Activated T-cell treated with anti-CD3 and anti-CD28 coated beads for 48 hours (primary cell): ENCODE data around the gene SHANK1.
"Not testable (repeated sequence)": the region's sequence is repeated elsewhere in the genome, so short reads cannot be mapped to it uniquely, and the experiment has no call there.

Experiments used
- DNase-seq: peaks from one replicate; pipeline ENCODE4 v3.0.0-alpha.2; 2020; ENCODE audit warnings: low read depth

Gene SHANK1

GRCh38 chr19:50719566-50719965 lies at the start of gene SHANK1:
SHANK1 (minus strand) TSS chr19:50719802; CDS start chr19:50716919, 2,883 bp downstream.
- DNase-seq = no peak

DNA sequence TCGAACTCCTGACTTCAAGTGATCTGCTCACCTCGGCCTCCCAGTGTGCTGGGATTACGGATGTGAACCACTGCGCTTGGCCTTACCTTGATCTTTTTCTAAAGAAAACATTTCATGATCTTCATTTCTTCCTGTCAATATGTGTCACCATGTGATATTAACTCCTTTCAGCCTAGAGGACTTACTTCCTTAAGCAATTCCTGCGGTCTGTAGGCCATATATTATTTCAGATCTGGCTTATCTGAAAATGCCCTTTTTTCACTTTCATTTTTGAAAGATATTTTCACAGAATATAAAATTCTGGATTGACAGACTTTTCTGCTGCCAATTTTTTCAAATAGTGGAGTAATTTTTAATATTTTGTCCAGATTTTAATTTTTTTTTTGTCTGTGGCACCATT lies 48.7 kb upstream of the SHANK1 start:
- no peak for DNase-seq

DNA sequence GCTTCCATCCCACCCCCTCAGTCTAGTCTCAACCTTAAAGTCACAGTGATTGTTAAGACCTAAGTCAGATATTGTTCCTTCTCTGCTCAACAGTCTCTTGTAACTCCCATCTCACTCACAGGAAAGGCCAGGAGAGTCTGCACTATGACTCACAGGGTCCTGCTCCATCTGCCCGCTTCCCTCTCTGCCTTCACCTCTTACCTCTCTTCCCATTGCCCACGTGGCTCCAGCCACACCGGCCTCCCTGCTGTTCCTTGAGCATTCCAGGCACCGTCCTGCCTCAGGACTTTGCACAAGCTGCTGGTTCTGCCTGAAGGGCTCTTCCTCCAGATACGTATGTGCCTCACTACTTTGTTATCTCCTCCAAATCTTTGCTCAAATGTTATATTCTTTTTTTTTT lies 47.7 kb upstream of the SHANK1 start:
- DNase-seq = not testable (repeated sequence)

DNA sequence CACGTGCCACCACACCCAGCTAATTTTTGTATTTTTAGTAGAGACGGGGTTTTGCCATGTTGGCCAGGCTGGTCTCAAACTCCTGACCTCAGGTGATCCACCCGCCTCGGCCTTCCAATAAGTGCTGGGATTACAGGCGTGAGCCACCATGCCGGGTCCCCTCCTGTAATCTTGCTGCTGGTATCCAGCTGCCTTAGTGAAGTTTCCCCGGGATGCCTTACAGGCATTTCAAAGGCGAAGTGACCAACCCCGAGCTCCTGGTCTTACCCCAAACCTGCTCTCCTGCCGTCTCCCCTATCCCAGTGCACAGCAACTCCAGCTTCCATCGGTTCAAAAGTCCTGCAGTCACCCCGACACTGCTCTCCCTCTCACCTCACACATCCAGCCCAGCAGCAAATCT lies 47.1 kb upstream of the SHANK1 start:
- DNase-seq = not testable (repeated sequence)

GRCh38 chr19:50764409-50764808 lies 44.8 kb upstream of the SHANK1 start:
- DNase-seq = no peak

DNA sequence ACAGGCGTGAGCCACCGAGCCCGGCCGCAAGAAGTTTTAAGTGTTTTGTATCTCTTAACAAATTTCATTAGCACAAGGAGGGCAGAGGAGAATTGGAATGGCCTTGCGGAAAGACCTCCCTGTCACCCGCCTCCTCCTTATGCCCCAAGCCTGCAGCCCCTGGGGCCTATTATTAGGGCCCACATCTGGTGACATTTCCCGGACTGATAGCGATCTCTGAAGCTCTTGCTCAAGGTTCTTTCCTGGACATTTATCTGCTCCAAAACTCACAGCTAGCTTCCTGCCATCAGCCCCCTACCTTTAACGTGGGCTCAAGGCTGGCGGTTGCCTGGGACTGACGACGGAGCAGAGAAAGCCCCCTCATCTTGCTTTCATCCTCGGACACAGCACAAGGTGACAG lies 43.9 kb upstream of the SHANK1 start:
- not testable (repeated sequence) for DNase-seq

DNA sequence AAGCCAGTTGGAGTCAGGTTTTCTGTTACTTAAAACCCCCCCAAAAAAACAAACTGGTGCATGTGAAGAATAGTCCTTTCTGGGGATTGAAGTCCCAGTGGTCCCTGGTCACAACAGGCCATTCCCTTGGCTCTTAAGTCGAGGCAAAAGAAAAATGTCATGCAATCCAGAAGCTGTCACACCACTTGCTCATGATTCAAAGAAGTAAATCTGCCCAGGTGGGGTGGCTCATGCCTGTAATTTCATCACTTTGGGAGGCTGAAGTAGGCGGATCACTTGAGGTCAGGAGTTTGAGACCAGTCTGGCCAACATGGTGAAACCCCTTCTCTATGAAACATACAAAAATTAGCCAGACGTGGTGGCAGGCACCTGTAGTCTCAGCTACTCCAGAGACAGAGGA lies 41.9 kb upstream of the SHANK1 start:
- not testable (repeated sequence) for DNase-seq

DNA sequence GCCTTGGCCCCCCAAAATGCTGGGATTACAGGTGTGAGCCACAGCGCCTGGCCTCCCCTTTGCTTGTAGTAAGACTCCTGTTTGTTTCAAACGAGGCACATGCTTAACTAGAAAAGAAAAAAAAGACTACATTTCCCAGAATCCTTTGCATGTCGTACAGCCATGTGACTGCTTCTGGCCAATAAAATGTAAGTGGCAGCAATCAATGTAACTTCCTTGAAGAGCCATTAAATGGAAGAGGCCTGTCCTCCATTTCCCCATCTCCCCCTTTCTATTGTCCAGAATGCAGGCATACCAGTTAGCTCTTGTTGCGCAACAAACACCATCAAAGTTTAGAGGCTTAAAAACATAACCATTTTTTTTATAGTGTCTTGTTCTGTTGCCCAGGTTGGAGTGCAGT lies 40.3 kb upstream of the SHANK1 start:
- no peak for DNase-seq

- not testable (repeated sequence) for DNase-seq
These were observed 39.5 kb upstream of the SHANK1 start for GRCh38 chr19:50759076-50759475.

DNA sequence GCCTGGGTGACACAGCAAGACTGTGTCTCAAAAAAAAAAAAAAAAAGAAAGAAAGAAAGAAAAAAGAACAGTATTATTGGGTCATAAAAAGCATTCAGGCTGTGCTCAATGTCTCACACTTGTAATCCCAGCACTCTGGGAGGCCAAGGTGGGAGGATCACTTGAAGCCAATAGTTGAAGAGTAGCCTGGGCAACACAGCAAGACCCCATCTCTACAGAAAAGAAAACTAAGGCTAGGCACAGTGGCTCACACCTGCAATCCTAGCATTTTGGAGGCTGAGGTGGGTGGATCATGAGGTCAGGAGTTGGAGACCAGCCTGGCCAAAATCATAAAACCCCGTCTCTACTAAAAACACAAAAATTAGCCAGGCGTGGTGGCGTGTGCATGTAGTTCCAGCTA lies 38.0 kb upstream of the SHANK1 start:
- DNase-seq = not testable (repeated sequence)

- DNase-seq = not testable (repeated sequence)
These were observed 36.6 kb upstream of the SHANK1 start for GRCh38 chr19:50756244-50756643.

DNA sequence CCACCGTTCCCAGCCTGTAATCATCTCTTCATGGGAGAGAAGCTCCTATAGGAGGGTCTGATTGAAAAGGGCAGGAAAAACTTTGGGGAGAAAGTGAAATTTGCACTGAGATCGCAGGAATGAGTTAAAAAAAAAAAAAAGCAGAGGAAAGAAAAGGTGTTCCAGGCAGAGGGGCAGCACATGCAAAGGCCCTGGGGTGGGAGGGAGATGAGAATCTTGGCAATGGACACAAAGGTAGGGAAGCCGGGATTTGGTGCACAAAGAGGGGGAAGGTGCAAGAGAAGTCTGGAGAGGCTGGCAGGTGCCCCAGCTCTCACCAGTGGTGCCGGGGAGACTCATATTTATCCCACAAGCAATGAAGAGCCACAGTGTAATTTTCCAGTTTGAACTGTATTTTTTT lies 34.3 kb upstream of the SHANK1 start:
- DNase-seq = no peak

- DNase-seq = no peak
These were observed 30.4 kb upstream of the SHANK1 start for GRCh38 chr19:50750010-50750409.

GRCh38 chr19:50749490-50749889 lies 29.9 kb upstream of the SHANK1 start:
- no peak for DNase-seq

GRCh38 chr19:50747141-50747540 lies 27.5 kb upstream of the SHANK1 start:
- not testable (repeated sequence) for DNase-seq

DNA sequence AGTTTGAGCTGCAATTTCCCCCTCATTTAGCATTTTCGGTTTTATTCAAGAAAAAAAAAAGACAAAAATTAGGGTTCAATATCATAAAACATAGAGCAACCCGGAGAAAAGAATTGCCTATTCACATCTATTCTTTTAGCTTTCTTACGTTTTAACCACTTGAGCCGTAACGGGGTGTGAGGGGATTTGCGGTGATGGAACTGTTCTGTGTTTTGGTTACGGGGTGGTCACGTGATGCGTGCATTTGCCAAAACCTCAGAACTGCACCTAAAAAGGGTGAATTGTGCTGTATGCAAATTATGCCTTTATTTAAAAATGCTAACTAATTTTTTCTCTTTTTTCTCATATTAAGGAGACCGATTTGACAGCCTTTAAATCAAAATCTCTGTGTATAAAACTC lies 25.6 kb upstream of the SHANK1 start:
- DNase-seq = no peak

- DNase-seq = no peak
These were observed 23.9 kb upstream of the SHANK1 start for GRCh38 chr19:50743537-50743936.

DNA sequence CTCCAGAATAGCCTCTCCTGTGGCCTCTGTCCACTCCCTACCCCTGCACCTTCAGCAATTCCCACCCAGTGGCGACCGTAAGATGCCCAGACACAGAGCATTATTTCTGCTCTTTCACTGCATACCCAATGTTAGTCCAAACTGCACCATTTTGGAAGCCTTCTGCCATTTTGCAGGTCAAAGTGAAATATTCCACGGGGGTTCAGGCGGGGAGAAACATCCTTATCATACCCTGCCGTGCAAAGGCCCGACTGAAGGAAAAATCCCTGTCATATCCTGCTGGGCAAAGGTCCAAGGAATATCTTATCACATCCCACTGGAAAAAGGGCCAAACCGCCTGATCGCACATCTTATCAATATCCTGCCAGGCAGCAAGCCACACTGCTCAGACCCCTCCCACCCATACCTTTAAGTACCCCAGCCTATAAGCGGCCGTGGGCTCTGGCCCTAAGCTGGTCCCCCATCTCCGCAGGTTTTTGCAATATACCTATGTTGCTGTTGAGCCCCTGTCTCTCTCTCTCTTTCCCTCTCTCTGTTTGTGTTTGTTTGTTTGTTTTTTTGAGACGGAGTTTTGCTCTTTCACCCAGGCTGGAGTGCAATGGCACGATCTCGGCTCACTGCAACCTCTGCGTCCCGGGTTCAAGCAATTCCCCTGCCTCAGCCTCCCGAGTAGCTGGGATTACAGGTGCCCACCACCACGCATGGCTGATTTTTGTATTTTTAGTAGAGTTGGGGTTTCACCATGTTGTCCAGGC lies 21.8 kb upstream of the SHANK1 start:
- DNase-seq = no peak

- no peak for DNase-seq
These were observed 20.4 kb upstream of the SHANK1 start for GRCh38 chr19:50739914-50740426.

DNA sequence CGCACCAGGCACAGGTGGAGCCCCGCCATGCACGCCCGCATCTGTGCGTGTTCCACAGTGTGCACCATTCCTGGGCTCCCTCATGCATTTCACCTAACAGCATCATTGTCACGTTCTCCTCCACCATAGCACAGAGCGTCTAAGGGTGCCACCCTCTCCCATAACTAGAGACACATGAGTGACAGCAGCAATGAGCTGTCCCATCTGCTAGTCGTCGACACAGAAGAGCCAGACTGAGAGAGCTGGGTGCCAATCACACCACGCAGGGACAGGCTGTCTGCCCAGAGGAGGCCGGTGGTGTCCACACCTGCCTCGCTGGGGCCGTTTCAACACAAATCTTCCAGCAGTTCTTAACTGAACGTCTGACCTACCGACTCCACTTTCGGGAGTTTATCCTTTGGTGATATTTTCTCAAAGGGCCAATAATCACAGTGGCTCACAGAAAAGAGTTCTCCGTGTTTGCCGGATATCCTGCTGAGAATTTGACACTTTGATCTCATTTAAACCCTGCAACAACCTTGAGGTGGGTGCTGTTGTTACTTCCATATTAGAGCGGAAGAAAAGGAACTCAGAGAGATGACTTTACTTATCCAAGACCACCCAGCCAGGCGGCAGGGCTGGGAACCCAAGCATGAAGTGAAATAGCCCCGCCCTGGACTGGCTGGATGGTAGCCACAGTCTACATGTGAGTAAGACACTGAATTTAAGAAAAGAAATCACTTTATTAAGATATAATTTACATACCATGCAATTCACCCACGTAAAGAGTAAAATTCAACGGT lies 19.7 kb upstream of the SHANK1 start:
- no peak for DNase-seq

- no peak for DNase-seq
These were observed 16.7 kb upstream of the SHANK1 start for GRCh38 chr19:50736338-50736737.

GRCh38 chr19:50735869-50736268 lies 16.3 kb upstream of the SHANK1 start:
- DNase-seq = no peak

DNA sequence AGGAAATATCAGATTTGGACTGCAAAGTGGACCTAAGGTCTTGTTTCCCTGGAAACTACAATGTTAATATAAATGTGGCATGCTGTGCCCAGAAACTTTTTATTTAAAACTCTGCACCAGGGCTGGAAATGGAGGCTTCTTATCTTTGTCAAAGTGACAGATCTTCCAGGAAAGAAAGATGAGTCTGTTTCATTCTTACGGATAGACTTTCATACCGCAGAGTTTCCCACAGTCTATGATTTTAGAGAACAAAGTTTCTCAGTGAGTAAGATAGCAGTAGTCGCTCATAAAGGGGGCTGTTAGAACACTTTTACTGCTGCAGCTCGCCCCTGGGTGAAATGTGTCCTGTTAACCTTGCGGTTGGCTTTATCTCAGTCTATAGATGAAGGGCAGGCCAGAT lies 10.3 kb upstream of the SHANK1 start:
- no peak for DNase-seq
